ENCODE measurements around the gene HSD3B2. TPM values are rescaled to one million over a fixed set of nuclear protein-coding genes. Genes with fewer than 3 reads are reported as not detected.

The HSD3B2 gene
- total and polyA plus RNA-seq, 2 of the 8 experiments (the other 6 are each of a cell fraction or from before 2014, with no cell fraction given): not detected

DNA sequence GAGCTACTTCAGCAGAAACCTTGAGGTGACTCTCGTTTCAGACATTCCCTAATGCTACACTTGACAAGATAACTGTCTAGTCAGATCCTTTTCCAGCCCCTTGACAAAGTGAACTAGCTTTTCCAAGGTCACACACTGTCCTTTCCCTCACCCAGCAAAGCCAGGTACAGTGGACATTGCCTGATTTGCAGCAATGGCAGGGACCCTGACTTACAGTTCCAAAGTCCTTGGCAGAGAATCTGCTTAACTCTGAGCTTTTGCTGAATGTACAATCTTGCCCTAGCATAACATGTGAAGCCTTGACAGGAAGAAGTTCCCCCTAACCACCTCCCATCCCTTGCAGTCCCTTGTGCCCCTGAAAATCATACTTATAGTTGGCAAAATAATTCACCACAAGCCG lies 37.1 kb downstream of the HSD3B2 start:
- Histone ChIP-seq H3K27me3 (replicated peaks in 1 of 4; ENCODE audit: control insufficient read depth in 3 of 4, extremely low read depth in 1 of 4, insufficient read depth in 3 of 4, low read length in 3 of 4) (no peaks in the 10 kb centered on the region), H2BK15ac (ENCODE audit: low read length) (no peak overlapping the region), H4K20me1 (replicated peaks in 1 of 2; ENCODE audit: control insufficient read depth in 1 of 2, insufficient read depth in 2 of 2, low read length in 2 of 2) (no peaks in the 10 kb centered on the region), H4K91ac (replicated peaks; ENCODE audit: insufficient read length, low read length) (no peak overlapping the region), H2AK5ac (ENCODE audit: low read depth, low read length) (no peak overlapping the region), H2AFZ (ENCODE audit: low read length) (no peak overlapping the region), H3K79me1 (ENCODE audit: low read depth, low read length) (no peaks in the 10 kb centered on the region), H3K4me3 (ENCODE audit: extremely low read depth in 1 of 4, insufficient read depth in 2 of 4, low read depth in 3 of 4, low read length in 4 of 4) (no peak overlapping the region), H3K23ac (ENCODE audit: insufficient read length) (no peak overlapping the region), H4K8ac (ENCODE audit: extremely low read depth, insufficient read depth, low read length) (no peak overlapping the region), H3K18ac (ENCODE audit: extremely low read depth, low read length) (no peak overlapping the region), H3K9ac (replicated peaks in 1 of 4; ENCODE audit: extremely low read depth in 1 of 4, low read depth in 3 of 4, low read length in 3 of 4) (no peak overlapping the region), H3K27ac (ENCODE audit: low read depth, low read length) (no peak overlapping the region), H2BK20ac (ENCODE audit: low read length) (no peak overlapping the region), H2BK5ac (ENCODE audit: low read depth, low read length) (no peak overlapping the region), H3K4me1 (replicated peaks in 1 of 4; ENCODE audit: control insufficient read depth in 3 of 4, insufficient read depth in 4 of 4, low read length in 3 of 4) (peaks cover 0 to 2% (median 0%) of the 10 kb centered on the region in 4 experiments; a peak in 2 of 7 replicates), H3K79me2 (ENCODE audit: control insufficient read depth in 1 of 2, insufficient read depth in 2 of 2, low read length in 2 of 2) (no peaks in the 10 kb centered on the region), H3K4me2 (ENCODE audit: insufficient read depth in 1 of 2, low read depth in 2 of 2, low read length in 2 of 2) (no peak overlapping the region), H3K14ac (ENCODE audit: insufficient read length) (no peak overlapping the region), H3K36me3 (ENCODE audit: control insufficient read depth in 2 of 4, insufficient read depth in 4 of 4, low read length in 3 of 4) (no peaks in the 10 kb centered on the region), H3K4ac (replicated peaks; ENCODE audit: insufficient read length, low read depth, low read length) (no peak overlapping the region), H3K56ac (replicated peaks; ENCODE audit: insufficient read length, low read depth, low read length) (no peak overlapping the region), H3K9me3 (ENCODE audit: insufficient read depth in 2 of 2, low read depth in 1 of 2, low read length in 1 of 2) (no peaks in the 10 kb centered on the region), H3K23me2 (ENCODE audit: low read depth, low read length) (0 out of 2 replicates have a peak, but pooled peaks cover 2% of the 10 kb centered on the region), H2BK120ac (replicated peaks; ENCODE audit: low read depth, low read length) (no peak overlapping the region), H2BK12ac (ENCODE audit: low read depth, low read length) (no peak overlapping the region), H4K5ac (ENCODE audit: insufficient read length, low read depth, low read length) (no peak overlapping the region)
- no peak for FAIRE-seq
- ChIA-PET CTCF (ENCODE audit: partially characterized antibody) (interaction anchor here (1.0 to 7.0 kb wide), 13 partner anchors 9 to 169 kb away, joined by 3 to 31 read pairs (median 4); no protein-coding TSS in a partner anchor), POLR2A (ENCODE audit: partially characterized antibody) (no interaction called here)
- WGBS, 2 experiments (ENCODE audit: extremely low coverage in 1 of 2, insufficient coverage in 1 of 2, insufficient read length in 1 of 2, insufficient replicate concordance in 2 of 2, low coverage in 1 of 2, low lambda C conversion rate in 2 of 2, missing lambda C conversion rate in 1 of 2): 82% methylated on average over 2 of the region's 2 CpGs; no CpG with 5 or more reads in 1 of the 2 experiments
- DNase-seq (ENCODE audit: low read depth in 1 of 2, low spot score in 2 of 2): no peak
- TF ChIP-seq CHD1 (IDR thresholded peaks at IDR 0.05; ENCODE audit: low read depth, low read length): no peak
- TF ChIP-seq POU5F1 (IDR thresholded peaks at IDR 0.05; ENCODE audit: low read depth, low read length): no peak
- no peak for TF ChIP-seq YY1 (IDR thresholded peaks at IDR 0.05; ENCODE audit: low read depth, low read length)
- TF ChIP-seq PHF8 (conservative IDR thresholded peaks at IDR 0.05; ENCODE audit: low read depth, low read length): no peak
- no peak for TF ChIP-seq JUN (IDR thresholded peaks at IDR 0.05; ENCODE audit: low read depth, low read length)
- TF ChIP-seq, protein P1, sequence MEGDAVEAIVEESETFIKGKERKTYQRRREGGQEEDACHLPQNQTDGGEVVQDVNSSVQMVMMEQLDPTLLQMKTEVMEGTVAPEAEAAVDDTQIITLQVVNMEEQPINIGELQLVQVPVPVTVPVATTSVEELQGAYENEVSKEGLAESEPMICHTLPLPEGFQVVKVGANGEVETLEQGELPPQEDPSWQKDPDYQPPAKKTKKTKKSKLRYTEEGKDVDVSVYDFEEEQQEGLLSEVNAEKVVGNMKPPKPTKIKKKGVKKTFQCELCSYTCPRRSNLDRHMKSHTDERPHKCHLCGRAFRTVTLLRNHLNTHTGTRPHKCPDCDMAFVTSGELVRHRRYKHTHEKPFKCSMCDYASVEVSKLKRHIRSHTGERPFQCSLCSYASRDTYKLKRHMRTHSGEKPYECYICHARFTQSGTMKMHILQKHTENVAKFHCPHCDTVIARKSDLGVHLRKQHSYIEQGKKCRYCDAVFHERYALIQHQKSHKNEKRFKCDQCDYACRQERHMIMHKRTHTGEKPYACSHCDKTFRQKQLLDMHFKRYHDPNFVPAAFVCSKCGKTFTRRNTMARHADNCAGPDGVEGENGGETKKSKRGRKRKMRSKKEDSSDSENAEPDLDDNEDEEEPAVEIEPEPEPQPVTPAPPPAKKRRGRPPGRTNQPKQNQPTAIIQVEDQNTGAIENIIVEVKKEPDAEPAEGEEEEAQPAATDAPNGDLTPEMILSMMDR (IDR thresholded peaks at IDR 0.05; ENCODE audit: control extremely low read depth in 1 of 3, insufficient read depth in 1 of 3, low read depth in 1 of 3, low read length in 3 of 3): no peak
- no peak for TF ChIP-seq EZH2 (IDR thresholded peaks at IDR 0.05; ENCODE audit: low read depth, low read length, severe bottlenecking)
- no peak for TF ChIP-seq SUZ12 (IDR thresholded peaks at IDR 0.05; ENCODE audit: low read length)
- TF ChIP-seq SIRT6 (IDR thresholded peaks at IDR 0.05; ENCODE audit: low read length): no peak
- TF ChIP-seq, protein P2, sequence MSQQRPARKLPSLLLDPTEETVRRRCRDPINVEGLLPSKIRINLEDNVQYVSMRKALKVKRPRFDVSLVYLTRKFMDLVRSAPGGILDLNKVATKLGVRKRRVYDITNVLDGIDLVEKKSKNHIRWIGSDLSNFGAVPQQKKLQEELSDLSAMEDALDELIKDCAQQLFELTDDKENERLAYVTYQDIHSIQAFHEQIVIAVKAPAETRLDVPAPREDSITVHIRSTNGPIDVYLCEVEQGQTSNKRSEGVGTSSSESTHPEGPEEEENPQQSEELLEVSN (IDR thresholded peaks at IDR 0.05): no peak

All from H1 (cell line).